ENCODE data around the gene DECR2. TPM values are rescaled to one million over a fixed set of nuclear protein-coding genes. Genes with fewer than 3 reads are reported as not detected.

Gene DECR2
- total and polyA plus RNA-seq, 12 donors, result 5.9 to 143 (median 41.7) TPM

GRCh38 chr16:405548-406506 is 4.1 kb downstream of the DECR2 start:
- TF ChIP-seq POLR2A (IDR thresholded peaks at IDR 0.05) (no peak), CTCF (IDR thresholded peaks at IDR 0.05) (no peak)
- Histone ChIP-seq H3K27me3 (no peaks in the 10 kb centered on the region), H3K27ac (no peak overlapping the region), H3K4me1 (replicated peaks in 1 of 2) (peaks cover 3 to 16% of the 10 kb centered on the region in 2 donors), H3K9me3 (replicated peaks in 1 of 3) (no peaks in the 10 kb centered on the region), H3K4me3 (no peak overlapping the region), H3K36me3 (replicated peaks in 1 of 2) (no peaks in the 10 kb centered on the region)
- 88 to 92% (median 90%) methylated on average over 14 to 27 of the region's 27 CpGs for WGBS, 4 donors
- intact Hi-C loops (cut with DNase I), result no loop called here
- DNase-seq, result no peak

GRCh38 chr16:407253-407652 is 5.6 kb downstream of the DECR2 start:
- no peak overlapping the region for H3K27ac ChIP-seq
- H3K27me3 ChIP-seq, result no peaks in the 10 kb centered on the region
- H3K4me1 ChIP-seq (replicated peaks in 1 of 2), result peaks cover 3 to 15% of the 10 kb centered on the region in 2 donors
- H3K9me3 ChIP-seq (replicated peaks in 1 of 3), result no peaks in the 10 kb centered on the region
- TF ChIP-seq POLR2A (IDR thresholded peaks at IDR 0.05) (no peak), CTCF (IDR thresholded peaks at IDR 0.05) (no peak)
- no peak overlapping the region for H3K4me3 ChIP-seq
- DNase-seq, result no peak
- WGBS, 4 donors, result 89 to 100% (median 90%) methylated on average over 1 to 16 of the region's 16 CpGs
- no peaks in the 10 kb centered on the region for H3K36me3 ChIP-seq (replicated peaks in 1 of 2)
- intact Hi-C loops (cut with DNase I), result no loop called here

- TF ChIP-seq CTCF (IDR thresholded peaks at IDR 0.05) (no peak), POLR2A (IDR thresholded peaks at IDR 0.05) (peak in 1 of 2 donors; percentile 15)
- WGBS, 4 donors, result 44 to 66% (median 63%) methylated on average over 9 to 36 of the region's 36 CpGs
Measured at GRCh38 chr16:410516-411178, 9.0 kb downstream of the DECR2 start.

GRCh38 chr16:411576-412265 is 10.0 kb downstream of the DECR2 start:
- Histone ChIP-seq H3K27ac (peak overlapping the region in 1 of 5 donors; percentile 75), H3K4me1 (replicated peaks in 1 of 2) (peaks cover 0 to 8% of the 10 kb centered on the region in 2 donors), H3K9me3 (replicated peaks in 1 of 3) (no peaks in the 10 kb centered on the region), H3K36me3 (replicated peaks in 1 of 2) (no peaks in the 10 kb centered on the region), H3K27me3 (no peaks in the 10 kb centered on the region), H3K4me3 (no peak overlapping the region)
- WGBS, 4 donors, result 92 to 98% (median 95%) methylated on average over 10 to 26 of the region's 26 CpGs
- TF ChIP-seq CTCF (IDR thresholded peaks at IDR 0.05) (no peak), POLR2A (IDR thresholded peaks at IDR 0.05) (no peak)
- no peak for DNase-seq
- intact Hi-C loops (cut with DNase I), result no loop called here

More at GRCh38 chr16:410516-411178, 9.0 kb downstream of the DECR2 start:
- no peaks in the 10 kb centered on the region for H3K9me3 ChIP-seq (replicated peaks in 1 of 3)
- intact Hi-C loops (cut with DNase I), result no loop called here
- H3K36me3 ChIP-seq (replicated peaks in 1 of 2), result no peaks in the 10 kb centered on the region
- peaks cover 0 to 8% of the 10 kb centered on the region in 2 donors for H3K4me1 ChIP-seq (replicated peaks in 1 of 2)
- DNase-seq, result peak; percentile 43 to 81 (median 79)
- no peak overlapping the region for H3K4me3 ChIP-seq
- H3K27me3 ChIP-seq, result no peaks in the 10 kb centered on the region
- peak overlapping the region in 3 of 5 donors; percentile 0 to 75 (median 60) for H3K27ac ChIP-seq

Data from adrenal gland (tissue), 12 donors.